Activated B cell treated with CpG ODN at 0.5 μM for 24 hours (primary cell): ENCODE measurements around the gene ZC3H10. TPM values are rescaled to one million over a fixed set of nuclear protein-coding genes. Genes with fewer than 3 reads are reported as not detected.

ENCODE experiments used
- ATAC-seq: fragments of 200-7000 bp; cut with Tn5 transposase; one replicate; pipeline ENCODE4 v1.10.0; 2021; ENCODE audit warnings: low read depth, mild to moderate bottlenecking, moderate library complexity
- CTCF ChIA-PET: fragments of 350-600 bp; sonication (Branson Sonifier 250); formaldehyde crosslinking; loops from one replicate; lab custom pipeline; 2021; ENCODE audit warnings: antibody characterized with exemption; lab: Charles Lee
- POLR2A ChIA-PET: fragments of 350-600 bp; sonication (Branson Sonifier 250); formaldehyde crosslinking; loops from one replicate; lab custom pipeline; 2021; ENCODE audit warnings: antibody characterized with exemption; lab: Charles Lee
- DNase-seq: peaks from one replicate; pipeline ENCODE4 v3.0.0; 2022
- H3K27ac Mint-ChIP-seq: one replicate; pipeline ENCODE4 v1.8.0; 2020; ENCODE audit warnings: mixed read lengths
- H3K27me3 Mint-ChIP-seq: one replicate; pipeline ENCODE4 v1.8.0; 2021; ENCODE audit warnings: mixed read lengths
- H3K36me3 Mint-ChIP-seq: one replicate; pipeline ENCODE4 v1.8.0; 2021; ENCODE audit warnings: low read depth, mixed read lengths
- H3K4me1 Mint-ChIP-seq: one replicate; pipeline ENCODE4 v1.8.0; 2021; ENCODE audit warnings: mixed read lengths
- H3K4me3 Mint-ChIP-seq: one replicate; pipeline ENCODE4 v1.8.0; 2020; ENCODE audit warnings: mild to moderate bottlenecking, mixed read lengths
- H3K9me3 Mint-ChIP-seq: one replicate; pipeline ENCODE4 v1.8.0; 2020; ENCODE audit warnings: mixed read lengths
- CTCF ChIP-seq: fragments of 200-600 bp; IDR thresholded peaks from one replicate; pipeline ENCODE4 v1.8.0; 2022; ENCODE audit warnings: antibody characterized with exemption, mild to moderate bottlenecking
- intact Hi-C: fragments of 100-400 bp; cut with micrococcal nuclease; formaldehyde crosslinking; loops from one replicate; pipeline ENCODE4 v1.15.1; 2024
- total RNA-seq: library from RNA; stranded (reverse); gene quantifications from 2 replicates; pipeline ENCODE4 v1.2.3, GENCODE V29; 2022

ZC3H10 gene
- total RNA-seq, 1 donor from 2014 or later, result 15.4 TPM

GRCh38 chr12:56102683-56103065, 15.4 kb upstream of the ZC3H10 start:
- TF ChIP-seq CTCF, result no peak
- H3K4me3 Mint-ChIP-seq, result peak overlapping the region; percentile 32
- no peak for DNase-seq
- H3K27ac Mint-ChIP-seq, result no peak overlapping the region
- H3K27me3 Mint-ChIP-seq, result peaks cover 2% of the 10 kb centered on the region
- ChIA-PET CTCF (no interaction called here), POLR2A (interaction anchor here (0.6 to 3.4 kb wide), 5 partner anchors 12 to 118 kb away, joined by 3 to 112 read pairs (median 5); partner anchors contain the start of genes RPL41, RPS26 and ZC3H10)
- no peak for ATAC-seq
- peaks cover 33% of the 10 kb centered on the region for H3K4me1 Mint-ChIP-seq
- no peaks in the 10 kb centered on the region for H3K9me3 Mint-ChIP-seq
- peaks cover 27% of the 10 kb centered on the region for H3K36me3 Mint-ChIP-seq
- intact Hi-C loops, result loop anchor here (5.0 kb wide), 2 partner anchors 175 to 585 kb away; partner anchors contain the start of genes PTGES3 and PYM1

- Mint-ChIP-seq H3K27me3 (no peaks in the 10 kb centered on the region), H3K4me1 (peaks cover 33% of the 10 kb centered on the region), H3K27ac (peak overlapping the region; percentile 93), H3K9me3 (no peaks in the 10 kb centered on the region), H3K4me3 (peak overlapping the region; percentile 98), H3K36me3 (peaks cover 32% of the 10 kb centered on the region)
- DNase-seq (no peak), ATAC-seq (no peak)
- intact Hi-C loops, result loop anchor here (5.0 kb wide), 2 partner anchors 176 to 584 kb away; partner anchors contain the start of genes PTGES3 and PYM1
- no peak for TF ChIP-seq CTCF
- ChIA-PET CTCF (interaction anchor here (2.1 to 2.4 kb wide), 2 partner anchors 15 to 24 kb away, joined by 6 to 10 read pairs; partner anchors contain the start of gene ZC3H10), POLR2A (interaction anchor here (0.5 to 3.4 kb wide), 6 partner anchors 14 to 164 kb away, joined by 3 to 112 read pairs (median 8); partner anchors contain the start of genes ERBB3, RPL41 and ZC3H10)
Measured at GRCh38 chr12:56103066-56103711, 14.9 kb upstream of the ZC3H10 start.

GRCh38 chr12:56103823-56104108, 14.3 kb upstream of the ZC3H10 start:
- ATAC-seq (no peak), DNase-seq (no peak)
- Mint-ChIP-seq H3K9me3 (no peaks in the 10 kb centered on the region), H3K4me1 (peaks cover 33% of the 10 kb centered on the region), H3K27me3 (no peaks in the 10 kb centered on the region), H3K4me3 (peak overlapping the region; percentile 98), H3K27ac (peak overlapping the region; percentile 93), H3K36me3 (peaks cover 38% of the 10 kb centered on the region)
- intact Hi-C loops, result loop anchor here (1.0 to 5.0 kb wide), 12 partner anchors 13 to 584 kb away; partner anchors contain the start of genes DNAJC14, ESYT1, MYL6B and PTGES3
- no peak for TF ChIP-seq CTCF
- POLR2A ChIA-PET, result interaction anchor here (0.7 to 3.4 kb wide), 31 partner anchors 9 to 533 kb away, joined by 3 to 112 read pairs (median 6); partner anchors contain the start of genes CD63, CNPY2, DNAJC14 and ERBB3
- CTCF ChIA-PET, result interaction anchor here (0.7 to 2.4 kb wide), 6 partner anchors 8 to 177 kb away, joined by 3 to 10 read pairs (median 4); partner anchors contain the start of genes RNF41 and ZC3H10

GRCh38 chr12:56104109-56104814, 13.8 kb upstream of the ZC3H10 start, which contains the start of gene PA2G4:
TSS of gene PA2G4 (plus strand) at chr12:56104559. CDS start at chr12:56104738, 179 bp downstream.
- peak; percentile 92 for DNase-seq
- TF ChIP-seq CTCF, result no peak
- Mint-ChIP-seq H3K4me3 (peak within 1 kb of the TSS; percentile 98), H3K4me1 (peaks cover 33% of the 10 kb centered on the region), H3K36me3 (peaks cover 43% of the 10 kb centered on the region), H3K9me3 (no peaks in the 10 kb centered on the region), H3K27ac (peak within 1 kb of the TSS; percentile 93), H3K27me3 (no peaks in the 10 kb centered on the region)
- ChIA-PET POLR2A (interaction anchor here (0.6 to 3.4 kb wide), 34 partner anchors 9 to 532 kb away, joined by 3 to 112 read pairs (median 6); partner anchors contain the start of genes CD63, CNPY2, DNAJC14 and ERBB3), CTCF (interaction anchor here (0.7 to 2.4 kb wide), 7 partner anchors 9 to 178 kb away, joined by 3 to 10 read pairs (median 4); partner anchors contain the start of genes RNF41 and ZC3H10)
- ATAC-seq, result peak; percentile 91
- intact Hi-C loops, result loop anchor here (1.0 to 5.0 kb wide), 12 partner anchors 12 to 583 kb away; partner anchors contain the start of genes DNAJC14, ESYT1, MYL6B and PTGES3
